Vagina (tissue), 2 donors: ENCODE results near the gene PTPN14. TPM values are rescaled to one million over a fixed set of nuclear protein-coding genes. Genes with fewer than 3 reads are reported as not detected.

Experiments used
- DNase-seq, 2 donors: peaks; one replicate each; pipeline ENCODE4 v3.0.0-alpha.2; 2017; ENCODE audit errors: extremely low spot score in 2 of 2
- H3K27ac ChIP-seq: fragments of 200-600 bp; sonication (generic); one replicate; pipeline ENCODE4 v1.5.1; 2019
- H3K27me3 ChIP-seq: fragments of 200-600 bp; sonication (generic); one replicate; pipeline ENCODE4 v1.5.1; 2019
- H3K36me3 ChIP-seq, 2 donors: fragments of 200-600 bp; sonication (generic); one replicate each; pipeline ENCODE4 v1.5.1; 2017 to 2019
- H3K4me1 ChIP-seq: fragments of 200-600 bp; sonication (generic); one replicate; pipeline ENCODE4 v1.5.1; 2019
- H3K4me3 ChIP-seq, 2 donors: fragments of 200-600 bp; sonication (generic); 1 replicate in 1 of 2; 2 replicates in 1 of 2; pipeline ENCODE4 v1.5.1; 2016 to 2019
- H3K9me3 ChIP-seq: fragments of 200-600 bp; sonication (generic); one replicate; pipeline ENCODE4 v1.5.1; 2019
- POLR2A ChIP-seq, 2 donors: fragments of 450-650 bp; IDR thresholded peaks; one replicate each; pipeline ENCODE4 v1.6.1; 2017; ENCODE audit warnings: antibody characterized with exemption in 2 of 2, mild to moderate bottlenecking in 2 of 2, moderate library complexity in 2 of 2
- POLR2AphosphoS5 ChIP-seq, 2 donors: sonication (generic); formaldehyde crosslinking; IDR thresholded peaks; one replicate each; pipeline ENCODE4 v1.9.0; 2017; ENCODE audit warnings: antibody characterized with exemption in 2 of 2, mild to moderate bottlenecking in 2 of 2, low read depth in 1 of 2; ENCODE audit not compliant: insufficient read depth in 1 of 2
- intact Hi-C: fragments of 100-400 bp; cut with DNase I; formaldehyde crosslinking; loops from one replicate; pipeline ENCODE4 v1.15.1; 2023
- total RNA-seq: library from RNA; depleted of rRNA; stranded (reverse); fragments of >200 nt; gene quantifications from one replicate; pipeline ENCODE4 v1.2.3, GENCODE V29; 2016
- TF ChIP-seq, protein P1 (sequence below), 3 experiments: fragments of 450-650 bp in 2 of 3; fragments of 200-600 bp in 1 of 3; sonication (generic) in 1 of 3; IDR thresholded peaks; one replicate each; pipeline ENCODE4 v1.5.1; 2017 to 2019; ENCODE audit warnings: antibody characterized with exemption in 3 of 3, mild to moderate bottlenecking in 2 of 3, moderate library complexity in 2 of 3

The PTPN14 gene
- total RNA-seq, 1 donor from 2014 or later = 24.3 TPM

DNA sequence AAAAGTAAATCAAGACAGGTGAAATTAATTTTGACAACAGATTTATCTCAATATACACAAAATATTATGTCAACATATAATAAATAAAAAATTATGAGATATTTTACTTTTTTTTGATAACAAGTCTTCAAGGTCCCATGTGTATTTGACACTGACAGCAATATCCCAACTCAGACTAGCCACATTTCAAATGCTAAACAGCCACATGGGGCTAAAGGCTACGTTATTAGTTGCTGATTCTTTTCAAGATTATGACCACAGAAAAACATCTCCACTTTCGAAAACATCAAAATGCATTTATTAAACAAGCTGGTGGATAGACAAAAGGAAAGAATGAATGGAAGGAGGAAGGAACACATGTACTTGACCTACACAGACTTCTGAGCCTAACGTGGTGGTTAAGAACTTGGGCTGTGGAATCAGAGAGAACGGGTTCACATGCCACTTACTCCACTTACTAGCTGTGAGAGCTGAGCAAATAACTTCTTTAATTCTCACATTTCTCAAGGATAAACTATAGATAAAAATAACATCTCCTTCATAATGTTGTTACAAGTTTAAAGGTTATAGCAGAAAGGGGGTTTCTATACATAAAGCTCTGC is 13.4 kb downstream of the PTPN14 start:
- Histone ChIP-seq H3K36me3 (peaks cover 0 to 2% of the 10 kb centered on the region in 2 donors), H3K27me3 (no peaks in the 10 kb centered on the region), H3K4me3 (no peak overlapping the region), H3K4me1 (peaks cover 27% of the 10 kb centered on the region), H3K27ac (no peak overlapping the region), H3K9me3 (no peaks in the 10 kb centered on the region)
- TF ChIP-seq POLR2AphosphoS5 (IDR thresholded peaks at IDR 0.05; ENCODE audit: insufficient read depth in 1 of 2, low read depth in 1 of 2) (no peak), POLR2A (IDR thresholded peaks at IDR 0.05) (no peak)
- TF ChIP-seq, protein P1, sequence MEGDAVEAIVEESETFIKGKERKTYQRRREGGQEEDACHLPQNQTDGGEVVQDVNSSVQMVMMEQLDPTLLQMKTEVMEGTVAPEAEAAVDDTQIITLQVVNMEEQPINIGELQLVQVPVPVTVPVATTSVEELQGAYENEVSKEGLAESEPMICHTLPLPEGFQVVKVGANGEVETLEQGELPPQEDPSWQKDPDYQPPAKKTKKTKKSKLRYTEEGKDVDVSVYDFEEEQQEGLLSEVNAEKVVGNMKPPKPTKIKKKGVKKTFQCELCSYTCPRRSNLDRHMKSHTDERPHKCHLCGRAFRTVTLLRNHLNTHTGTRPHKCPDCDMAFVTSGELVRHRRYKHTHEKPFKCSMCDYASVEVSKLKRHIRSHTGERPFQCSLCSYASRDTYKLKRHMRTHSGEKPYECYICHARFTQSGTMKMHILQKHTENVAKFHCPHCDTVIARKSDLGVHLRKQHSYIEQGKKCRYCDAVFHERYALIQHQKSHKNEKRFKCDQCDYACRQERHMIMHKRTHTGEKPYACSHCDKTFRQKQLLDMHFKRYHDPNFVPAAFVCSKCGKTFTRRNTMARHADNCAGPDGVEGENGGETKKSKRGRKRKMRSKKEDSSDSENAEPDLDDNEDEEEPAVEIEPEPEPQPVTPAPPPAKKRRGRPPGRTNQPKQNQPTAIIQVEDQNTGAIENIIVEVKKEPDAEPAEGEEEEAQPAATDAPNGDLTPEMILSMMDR (IDR thresholded peaks at IDR 0.05) = no peak
- intact Hi-C loops = no loop called here
- no peak for DNase-seq

DNA sequence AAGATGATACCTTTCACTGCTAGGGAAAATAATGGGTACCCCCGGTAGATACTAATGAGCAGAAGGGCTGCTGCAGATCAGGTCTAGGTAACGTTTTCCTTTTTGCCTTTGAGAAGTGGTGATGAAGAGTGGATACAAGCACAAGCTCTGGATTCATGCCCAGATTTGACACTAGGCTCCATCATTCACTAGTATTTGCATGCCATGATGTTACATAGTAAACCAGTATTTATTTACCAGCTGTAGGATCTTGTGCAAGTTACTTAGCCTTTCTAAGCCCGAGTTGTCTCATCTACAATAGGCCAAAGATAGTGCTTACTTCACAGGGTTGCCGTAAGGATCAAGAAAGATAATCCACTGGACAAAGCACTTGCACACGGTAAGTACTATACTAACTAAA is 14.2 kb downstream of the PTPN14 start:
- H3K9me3 ChIP-seq = no peaks in the 10 kb centered on the region
- peaks cover 0 to 8% of the 10 kb centered on the region in 2 donors for H3K36me3 ChIP-seq
- intact Hi-C loops = no loop called here
- H3K27ac ChIP-seq = no peak overlapping the region
- no peak overlapping the region for H3K4me3 ChIP-seq
- H3K4me1 ChIP-seq = peaks cover 19% of the 10 kb centered on the region
- DNase-seq = no peak
- no peaks in the 10 kb centered on the region for H3K27me3 ChIP-seq
- TF ChIP-seq, protein P1 (IDR thresholded peaks at IDR 0.05) = no peak
- TF ChIP-seq POLR2AphosphoS5 (IDR thresholded peaks at IDR 0.05; ENCODE audit: insufficient read depth in 1 of 2, low read depth in 1 of 2) (no peak), POLR2A (IDR thresholded peaks at IDR 0.05) (no peak)

DNA sequence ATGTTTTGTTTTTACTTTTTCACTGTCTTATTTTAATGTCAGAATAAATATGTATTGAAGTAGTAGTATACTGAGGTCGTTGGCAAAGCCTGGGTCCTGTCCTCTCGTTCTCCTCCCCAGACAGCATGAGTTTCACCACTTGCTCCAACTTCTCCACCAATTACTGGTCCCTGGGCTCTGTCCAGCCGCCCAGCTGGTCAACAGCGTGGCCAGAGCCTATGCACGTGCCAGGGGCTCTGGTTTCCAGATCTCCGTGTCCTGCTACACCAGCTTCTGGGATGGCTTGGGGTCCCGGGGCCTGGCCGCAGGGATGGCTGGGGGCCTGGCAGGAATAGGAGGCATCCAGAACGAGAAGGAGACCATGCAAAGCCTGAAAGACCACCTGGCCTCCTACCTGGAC is 19.3 kb downstream of the PTPN14 start:
- no peaks in the 10 kb centered on the region for H3K9me3 ChIP-seq
- no peak for DNase-seq
- peaks cover 0 to 8% of the 10 kb centered on the region in 2 donors for H3K36me3 ChIP-seq
- H3K27ac ChIP-seq = no peak overlapping the region
- no peak overlapping the region for H3K4me3 ChIP-seq
- H3K27me3 ChIP-seq = no peaks in the 10 kb centered on the region
- H3K4me1 ChIP-seq = peaks cover 2% of the 10 kb centered on the region
- intact Hi-C loops = no loop called here
- TF ChIP-seq POLR2A (IDR thresholded peaks at IDR 0.05) = no peak
- no peak for TF ChIP-seq POLR2AphosphoS5 (IDR thresholded peaks at IDR 0.05; ENCODE audit: insufficient read depth in 1 of 2, low read depth in 1 of 2)
- TF ChIP-seq, protein P1 (IDR thresholded peaks at IDR 0.05) = no peak

DNA sequence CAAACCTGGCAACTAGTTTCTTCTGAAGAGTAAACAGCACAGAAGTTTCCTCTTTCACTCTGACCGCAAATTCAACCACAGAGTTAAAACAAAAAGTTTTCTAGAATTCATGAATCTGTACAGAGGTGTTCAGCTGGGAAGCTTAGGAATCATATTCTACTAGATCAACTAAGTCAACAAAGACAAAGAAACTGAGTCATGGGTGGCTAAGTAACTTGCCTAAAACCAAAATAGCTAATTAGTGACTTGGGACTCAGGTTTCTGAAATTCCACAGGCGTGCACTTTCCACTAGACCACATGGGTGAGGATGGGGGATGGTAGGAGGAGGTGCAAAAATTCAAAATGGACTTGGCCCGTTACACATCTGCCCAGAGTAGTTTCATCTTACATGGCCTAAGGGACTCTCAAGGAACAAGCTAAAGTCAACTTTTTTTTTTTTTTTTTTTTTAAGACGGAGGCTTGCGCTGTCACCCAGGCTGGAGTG is 25.8 kb downstream of the PTPN14 start:
- Histone ChIP-seq H3K4me1 (peaks cover 10% of the 10 kb centered on the region), H3K27me3 (no peaks in the 10 kb centered on the region), H3K36me3 (no peaks in the 10 kb centered on the region), H3K4me3 (no peak overlapping the region), H3K9me3 (no peaks in the 10 kb centered on the region), H3K27ac (no peak overlapping the region)
- no peak for DNase-seq
- TF ChIP-seq POLR2AphosphoS5 (IDR thresholded peaks at IDR 0.05; ENCODE audit: insufficient read depth in 1 of 2, low read depth in 1 of 2) (no peak), POLR2A (IDR thresholded peaks at IDR 0.05) (no peak)
- TF ChIP-seq, protein P1 (IDR thresholded peaks at IDR 0.05) = no peak
- intact Hi-C loops = no loop called here

DNA sequence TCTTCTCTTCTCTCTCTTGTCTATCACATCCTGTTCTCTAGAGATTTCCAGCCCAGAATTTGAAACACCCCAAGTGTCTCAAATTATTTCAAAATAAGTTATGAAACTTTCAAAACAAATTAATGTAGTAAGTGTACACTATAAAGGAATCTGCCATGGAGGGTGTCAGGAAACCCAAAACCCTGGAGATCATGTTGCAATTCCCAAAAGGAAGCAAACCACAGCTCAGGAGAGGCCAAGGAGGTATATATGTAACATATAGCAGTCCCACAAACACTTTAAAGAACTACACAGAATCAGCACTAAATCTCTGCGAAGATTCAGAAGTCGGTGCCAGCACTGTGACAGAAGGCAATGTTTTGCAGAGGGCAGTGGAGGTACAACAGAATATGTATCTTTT is 26.6 kb downstream of the PTPN14 start:
- TF ChIP-seq POLR2AphosphoS5 (IDR thresholded peaks at IDR 0.05; ENCODE audit: insufficient read depth in 1 of 2, low read depth in 1 of 2) = no peak
- no peak for TF ChIP-seq POLR2A (IDR thresholded peaks at IDR 0.05)
- TF ChIP-seq, protein P1 (IDR thresholded peaks at IDR 0.05) = no peak
- Histone ChIP-seq H3K4me1 (peaks cover 10% of the 10 kb centered on the region), H3K27me3 (no peaks in the 10 kb centered on the region), H3K9me3 (no peaks in the 10 kb centered on the region), H3K27ac (no peak overlapping the region), H3K36me3 (no peaks in the 10 kb centered on the region), H3K4me3 (no peak overlapping the region)
- no peak for DNase-seq
- intact Hi-C loops = no loop called here
